Sigmoid colon (tissue), 7 donors: ENCODE data around the gene STING1. TPM values are rescaled to one million over a fixed set of nuclear protein-coding genes. Genes with fewer than 3 reads are reported as not detected.
"Not testable (repeated sequence)": the region's sequence is repeated elsewhere in the genome, so short reads cannot be mapped to it uniquely, and the experiment has no call there.

Experiments
- DNase-seq: peaks from one replicate; pipeline ENCODE4 v3.0.0-alpha.2; 2019
- H3K27ac ChIP-seq, 4 donors: fragments of 200-600 bp; sonication (generic); one replicate each; pipeline ENCODE4 v1.5.1; 2016 to 2019; ENCODE audit warnings: mild to moderate bottlenecking in 1 of 4
- H3K27me3 ChIP-seq, 3 donors: fragments of 200-600 bp; sonication (generic); one replicate each; pipeline ENCODE4 v1.5.1; 2019; ENCODE audit warnings: mild to moderate bottlenecking in 1 of 3
- H3K36me3 ChIP-seq, 4 donors: fragments of 200-600 bp; sonication (generic); one replicate each; pipeline ENCODE4 v1.5.1; 2016 to 2019
- H3K4me1 ChIP-seq, 4 donors: fragments of 200-600 bp; sonication (generic); one replicate each; pipeline ENCODE4 v1.5.1; 2017 to 2019
- H3K4me3 ChIP-seq, 4 donors: fragments of 200-600 bp; sonication (generic); one replicate each; pipeline ENCODE4 v1.5.1; 2017 to 2019; ENCODE audit warnings: mild to moderate bottlenecking in 2 of 4, moderate library complexity in 1 of 4
- H3K9me3 ChIP-seq, 4 donors: fragments of 200-600 bp in 3 of 4; sonication (generic) in 3 of 4; one replicate each; pipeline versions ENCODE4 v1.5.1 to v1.6.1; 2013 to 2019
- CTCF ChIP-seq, 4 experiments: fragments of 450-650 bp in 3 of 4; fragments of 200-600 bp in 1 of 4; IDR thresholded peaks; one replicate each; pipeline ENCODE4 v1.5.1; 2016 to 2019; ENCODE audit warnings: antibody characterized with exemption in 4 of 4, mild to moderate bottlenecking in 3 of 4, moderate library complexity in 2 of 4
- EP300 ChIP-seq, 4 donors: sonication (generic); formaldehyde crosslinking; IDR thresholded peaks; one replicate each; pipeline ENCODE4 v1.6.1; 2017; ENCODE audit warnings: antibody characterized with exemption in 4 of 4
- POLR2A ChIP-seq, 2 donors: fragments of 450-650 bp; IDR thresholded peaks; one replicate each; pipeline ENCODE4 v1.6.1; 2016; ENCODE audit warnings: antibody characterized with exemption in 2 of 2, mild to moderate bottlenecking in 2 of 2, moderate library complexity in 2 of 2
- POLR2AphosphoS5 ChIP-seq, 4 donors: sonication (generic); formaldehyde crosslinking; IDR thresholded peaks; one replicate each; pipeline ENCODE4 v1.6.1; 2017; ENCODE audit warnings: antibody characterized with exemption in 4 of 4
- WGBS, 2 donors: extraction: QIAGEN DNeasy Blood & Tissue Kit; methylation state at CpG; one replicate each; pipeline ENCODE4 v1.1.7; 2013; 5-methylcytosine and 5-hydroxymethylcytosine counted together
- intact Hi-C: fragments of 100-400 bp; cut with DNase I; formaldehyde crosslinking; loops from one replicate; pipeline ENCODE4 v1.15.1; 2023
- polyA plus RNA-seq, 3 donors: library from polyadenylated mRNA; stranded (reverse); fragments of 200-250 nt; gene quantifications; one replicate each; pipeline ENCODE4 v1.2.3, GENCODE V29; 2013
- total RNA-seq, 4 donors: library from RNA; depleted of rRNA; stranded (reverse); fragments of >200 nt; gene quantifications; one replicate each; pipeline ENCODE4 v1.1.0, GENCODE V29; 2016
- donor health status: healthy with polysubstance abuse.
- donor health status: Bipolar disorder and iron deficiency.
- donor health status: healthy.

STING1 gene
- total and polyA plus RNA-seq, 7 donors, result 5.5 to 63.5 (median 22.1) TPM

- TF ChIP-seq POLR2A (IDR thresholded peaks at IDR 0.05) (no peak), CTCF (IDR thresholded peaks at IDR 0.05) (no peak), POLR2AphosphoS5 (IDR thresholded peaks at IDR 0.05) (no peak), EP300 (IDR thresholded peaks at IDR 0.05) (no peak)
- peaks cover 0 to 4% (median 3%) of the 10 kb centered on the region in 4 donors for H3K4me1 ChIP-seq
- intact Hi-C loops, result no loop called here
- DNase-seq, result no peak
- H3K9me3 ChIP-seq, result no peaks in the 10 kb centered on the region
- H3K36me3 ChIP-seq, result no peaks in the 10 kb centered on the region
- no peak overlapping the region for H3K4me3 ChIP-seq
- 85 to 93% methylated on average over 2 of the region's 2 CpGs for WGBS, 2 donors
- no peaks in the 10 kb centered on the region for H3K27me3 ChIP-seq
- H3K27ac ChIP-seq, result no peak overlapping the region
Measured at GRCh38 chr5:139514486-139514856, 31.9 kb upstream of the STING1 start.

GRCh38 chr5:139513852-139514485 is 31.4 kb upstream of the STING1 start:
- H3K27ac ChIP-seq, result no peak overlapping the region
- no peak for DNase-seq
- peaks cover 0 to 4% (median 3%) of the 10 kb centered on the region in 4 donors for H3K4me1 ChIP-seq
- H3K27me3 ChIP-seq, result no peaks in the 10 kb centered on the region
- H3K9me3 ChIP-seq, result no peaks in the 10 kb centered on the region
- no peak overlapping the region for H3K4me3 ChIP-seq
- 82 to 92% methylated on average over 6 of the region's 6 CpGs for WGBS, 2 donors
- H3K36me3 ChIP-seq, result no peaks in the 10 kb centered on the region
- TF ChIP-seq EP300 (IDR thresholded peaks at IDR 0.05), result no peak
- no peak for TF ChIP-seq POLR2AphosphoS5 (IDR thresholded peaks at IDR 0.05)
- no peak for TF ChIP-seq POLR2A (IDR thresholded peaks at IDR 0.05)
- no peak for TF ChIP-seq CTCF (IDR thresholded peaks at IDR 0.05)
- intact Hi-C loops, result no loop called here

GRCh38 chr5:139513434-139513833 is 30.9 kb upstream of the STING1 start:
- 73% methylated on average over 5 of the region's 5 CpGs for WGBS, 2 donors
- H3K27me3 ChIP-seq, H3K4me1 ChIP-seq, H3K36me3 ChIP-seq, intact Hi-C loops, H3K4me3 ChIP-seq, H3K27ac ChIP-seq, H3K9me3 ChIP-seq: not testable (repeated sequence)
- TF ChIP-seq CTCF (IDR thresholded peaks at IDR 0.05), result peak in 3 of 4 experiments; percentile 31 to 48 (median 33)
- DNase-seq, result peak; percentile 81

- Histone ChIP-seq H3K36me3 (no peaks in the 10 kb centered on the region), H3K27me3 (no peaks in the 10 kb centered on the region), H3K4me3 (no peak overlapping the region), H3K27ac (no peak overlapping the region), H3K4me1 (peaks cover 0 to 4% (median 3%) of the 10 kb centered on the region in 4 donors), H3K9me3 (no peaks in the 10 kb centered on the region)
- TF ChIP-seq POLR2A (IDR thresholded peaks at IDR 0.05) (no peak), EP300 (IDR thresholded peaks at IDR 0.05) (no peak), POLR2AphosphoS5 (IDR thresholded peaks at IDR 0.05) (no peak), CTCF (IDR thresholded peaks at IDR 0.05) (no peak)
- WGBS, 2 donors, result 77 to 89% methylated on average over 6 of the region's 6 CpGs
- intact Hi-C loops, result no loop called here
- no peak for DNase-seq
Measured at GRCh38 chr5:139512786-139513390, 30.3 kb upstream of the STING1 start.

- H3K27me3 ChIP-seq, H3K4me1 ChIP-seq, H3K27ac ChIP-seq, H3K4me3 ChIP-seq, intact Hi-C loops, H3K36me3 ChIP-seq, DNase-seq, H3K9me3 ChIP-seq: not testable (repeated sequence)
- 82 to 90% methylated on average over 5 of the region's 5 CpGs for WGBS, 2 donors
Measured at GRCh38 chr5:139504722-139505121, 22.2 kb upstream of the STING1 start.

- H3K27me3 ChIP-seq, DNase-seq, H3K27ac ChIP-seq, H3K9me3 ChIP-seq, H3K36me3 ChIP-seq, H3K4me3 ChIP-seq, H3K4me1 ChIP-seq, intact Hi-C loops: not testable (repeated sequence)
- WGBS, 2 donors, result 88 to 89% methylated on average over 15 of the region's 15 CpGs
Measured at GRCh38 chr5:139503879-139504278, 21.3 kb upstream of the STING1 start.

- intact Hi-C loops, DNase-seq, H3K4me1 ChIP-seq, H3K9me3 ChIP-seq, H3K27ac ChIP-seq, H3K27me3 ChIP-seq, H3K4me3 ChIP-seq, H3K36me3 ChIP-seq: not testable (repeated sequence)
- WGBS, 2 donors, result 91 to 93% methylated on average over 15 of the region's 15 CpGs
Measured at GRCh38 chr5:139503036-139503817, 20.7 kb upstream of the STING1 start.
